Measurements from ENCODE around the gene PCSK5. TPM values are rescaled to one million over a fixed set of nuclear protein-coding genes. Genes with fewer than 3 reads are reported as not detected.
A peak's percentile ranks its signal among the peaks of the same experiment; 100 is the strongest.

Gene PCSK5
- total and polyA plus RNA-seq, 4 donors = 0.58 to 3.6 (median 0.82) TPM

DNA sequence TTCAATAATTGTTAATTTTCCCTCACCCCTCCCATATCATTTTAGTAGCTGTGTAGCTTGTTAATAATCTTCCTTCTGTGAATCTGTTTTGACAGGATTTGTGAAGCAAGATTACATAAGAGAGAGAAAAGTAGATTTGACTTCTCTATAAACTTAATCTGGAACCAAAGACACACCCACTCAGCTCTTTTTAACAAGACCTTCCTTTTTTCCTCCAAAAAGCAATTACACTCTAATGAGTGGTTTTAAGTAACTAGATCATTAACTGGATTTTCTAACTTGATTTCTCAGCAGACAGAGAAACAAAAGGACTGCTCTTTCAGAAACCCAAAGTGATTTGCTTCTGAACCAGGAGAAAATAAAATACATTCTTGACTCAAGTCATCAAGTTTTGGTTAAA is 481.9 kb downstream of the PCSK5 start:
- H3K4me3 ChIP-seq (ENCODE audit: low read depth in 1 of 3, low read length in 3 of 3) = no peak overlapping the region
- H3K27me3 ChIP-seq (ENCODE audit: control insufficient read depth in 4 of 4, insufficient read depth in 4 of 4, low read length in 3 of 4) = no peaks in the 10 kb centered on the region
- DNase-seq (ENCODE audit: low spot score) = no peak
- no peak overlapping the region for H3K9ac ChIP-seq (ENCODE audit: low read depth in 1 of 2, low read length in 2 of 2)
- no peak for TF ChIP-seq YY1 (IDR thresholded peaks at IDR 0.05)
- no peak for TF ChIP-seq MAX (IDR thresholded peaks at IDR 0.05)
- no peak for TF ChIP-seq HNF4A (conservative IDR thresholded peaks at IDR 0.05)
- TF ChIP-seq, protein P1, sequence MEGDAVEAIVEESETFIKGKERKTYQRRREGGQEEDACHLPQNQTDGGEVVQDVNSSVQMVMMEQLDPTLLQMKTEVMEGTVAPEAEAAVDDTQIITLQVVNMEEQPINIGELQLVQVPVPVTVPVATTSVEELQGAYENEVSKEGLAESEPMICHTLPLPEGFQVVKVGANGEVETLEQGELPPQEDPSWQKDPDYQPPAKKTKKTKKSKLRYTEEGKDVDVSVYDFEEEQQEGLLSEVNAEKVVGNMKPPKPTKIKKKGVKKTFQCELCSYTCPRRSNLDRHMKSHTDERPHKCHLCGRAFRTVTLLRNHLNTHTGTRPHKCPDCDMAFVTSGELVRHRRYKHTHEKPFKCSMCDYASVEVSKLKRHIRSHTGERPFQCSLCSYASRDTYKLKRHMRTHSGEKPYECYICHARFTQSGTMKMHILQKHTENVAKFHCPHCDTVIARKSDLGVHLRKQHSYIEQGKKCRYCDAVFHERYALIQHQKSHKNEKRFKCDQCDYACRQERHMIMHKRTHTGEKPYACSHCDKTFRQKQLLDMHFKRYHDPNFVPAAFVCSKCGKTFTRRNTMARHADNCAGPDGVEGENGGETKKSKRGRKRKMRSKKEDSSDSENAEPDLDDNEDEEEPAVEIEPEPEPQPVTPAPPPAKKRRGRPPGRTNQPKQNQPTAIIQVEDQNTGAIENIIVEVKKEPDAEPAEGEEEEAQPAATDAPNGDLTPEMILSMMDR (IDR thresholded peaks at IDR 0.05; ENCODE audit: low read depth, low read length, missing input control) = no peak
- TF ChIP-seq FOXA1 (IDR thresholded peaks at IDR 0.05) = no peak
- TF ChIP-seq, protein P2, sequence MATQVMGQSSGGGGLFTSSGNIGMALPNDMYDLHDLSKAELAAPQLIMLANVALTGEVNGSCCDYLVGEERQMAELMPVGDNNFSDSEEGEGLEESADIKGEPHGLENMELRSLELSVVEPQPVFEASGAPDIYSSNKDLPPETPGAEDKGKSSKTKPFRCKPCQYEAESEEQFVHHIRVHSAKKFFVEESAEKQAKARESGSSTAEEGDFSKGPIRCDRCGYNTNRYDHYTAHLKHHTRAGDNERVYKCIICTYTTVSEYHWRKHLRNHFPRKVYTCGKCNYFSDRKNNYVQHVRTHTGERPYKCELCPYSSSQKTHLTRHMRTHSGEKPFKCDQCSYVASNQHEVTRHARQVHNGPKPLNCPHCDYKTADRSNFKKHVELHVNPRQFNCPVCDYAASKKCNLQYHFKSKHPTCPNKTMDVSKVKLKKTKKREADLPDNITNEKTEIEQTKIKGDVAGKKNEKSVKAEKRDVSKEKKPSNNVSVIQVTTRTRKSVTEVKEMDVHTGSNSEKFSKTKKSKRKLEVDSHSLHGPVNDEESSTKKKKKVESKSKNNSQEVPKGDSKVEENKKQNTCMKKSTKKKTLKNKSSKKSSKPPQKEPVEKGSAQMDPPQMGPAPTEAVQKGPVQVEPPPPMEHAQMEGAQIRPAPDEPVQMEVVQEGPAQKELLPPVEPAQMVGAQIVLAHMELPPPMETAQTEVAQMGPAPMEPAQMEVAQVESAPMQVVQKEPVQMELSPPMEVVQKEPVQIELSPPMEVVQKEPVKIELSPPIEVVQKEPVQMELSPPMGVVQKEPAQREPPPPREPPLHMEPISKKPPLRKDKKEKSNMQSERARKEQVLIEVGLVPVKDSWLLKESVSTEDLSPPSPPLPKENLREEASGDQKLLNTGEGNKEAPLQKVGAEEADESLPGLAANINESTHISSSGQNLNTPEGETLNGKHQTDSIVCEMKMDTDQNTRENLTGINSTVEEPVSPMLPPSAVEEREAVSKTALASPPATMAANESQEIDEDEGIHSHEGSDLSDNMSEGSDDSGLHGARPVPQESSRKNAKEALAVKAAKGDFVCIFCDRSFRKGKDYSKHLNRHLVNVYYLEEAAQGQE (IDR thresholded peaks at IDR 0.05) = no peak
- no peak for TF ChIP-seq EGR1 (IDR thresholded peaks at IDR 0.05; ENCODE audit: low read depth in 2 of 2)
- TF ChIP-seq TAF1 (conservative IDR thresholded peaks at IDR 0.05) = no peak
- TF ChIP-seq, protein P3, sequence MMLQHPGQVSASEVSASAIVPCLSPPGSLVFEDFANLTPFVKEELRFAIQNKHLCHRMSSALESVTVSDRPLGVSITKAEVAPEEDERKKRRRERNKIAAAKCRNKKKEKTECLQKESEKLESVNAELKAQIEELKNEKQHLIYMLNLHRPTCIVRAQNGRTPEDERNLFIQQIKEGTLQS (IDR thresholded peaks at IDR 0.05) = no peak
- TF ChIP-seq GABPA (IDR thresholded peaks at IDR 0.05 in 1 of 2, conservative IDR thresholded peaks at IDR 0.05 in 1 of 2) = no peak
- TF ChIP-seq RAD21 (IDR thresholded peaks at IDR 0.05) = no peak
- H3K36me3 ChIP-seq (ENCODE audit: control insufficient read depth in 4 of 4, insufficient read depth in 3 of 4, low read depth in 1 of 4, low read length in 3 of 4) = no peaks in the 10 kb centered on the region
- no peaks in the 10 kb centered on the region for H3K9me3 ChIP-seq (ENCODE audit: control insufficient read depth in 4 of 4, low read length in 3 of 4)
- H3K4me1 ChIP-seq (ENCODE audit: control insufficient read depth in 4 of 4, insufficient read depth in 4 of 4, low read length in 3 of 4) = peaks cover 2 to 52% (median 48%) of the 10 kb centered on the region in 4 donors
- peak overlapping the region; percentile 57 to 58 for H3K27ac ChIP-seq (ENCODE audit: low read depth in 1 of 2, low read length in 2 of 2)

DNA sequence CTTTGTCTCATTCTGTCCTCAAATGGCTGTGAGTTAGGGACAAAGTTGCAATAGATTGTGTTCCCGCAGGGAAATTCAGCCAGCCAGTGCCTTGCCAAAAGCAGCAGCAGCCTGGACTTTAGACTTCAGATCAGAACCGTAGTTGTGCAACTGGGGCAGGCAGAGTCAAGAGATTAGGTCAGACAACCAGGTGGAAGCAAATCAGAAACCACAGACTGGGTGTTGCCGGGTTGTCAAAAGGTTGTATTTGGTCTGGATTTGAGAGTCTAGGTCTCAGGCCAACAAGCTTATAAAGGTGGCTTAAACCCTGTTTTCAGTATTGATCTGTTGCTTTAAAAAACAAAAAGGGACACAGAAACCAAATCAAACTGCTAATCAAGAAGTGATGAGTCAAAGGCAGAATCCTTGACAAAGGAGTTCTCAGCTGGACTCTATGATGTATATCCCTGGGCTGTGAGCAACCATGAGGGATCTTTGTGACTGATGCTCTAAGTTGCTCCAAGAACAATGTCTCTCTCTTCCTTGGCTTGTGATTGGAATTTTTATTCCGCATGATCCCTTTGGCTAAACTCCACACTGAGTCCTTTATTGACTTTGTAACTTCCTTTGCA is 482.8 kb downstream of the PCSK5 start:
- DNase-seq (ENCODE audit: low spot score) = peak; percentile 62
- H3K27ac ChIP-seq (ENCODE audit: low read depth in 1 of 2, low read length in 2 of 2) = peak overlapping the region; percentile 59 to 66
- 17% methylated on average over 4 of the region's 4 CpGs for WGBS
- H3K9ac ChIP-seq (ENCODE audit: low read depth in 1 of 2, low read length in 2 of 2) = no peak overlapping the region
- no peaks in the 10 kb centered on the region for H3K9me3 ChIP-seq (ENCODE audit: control insufficient read depth in 4 of 4, low read length in 3 of 4)
- H3K4me3 ChIP-seq (ENCODE audit: low read depth in 1 of 3, low read length in 3 of 3) = no peak overlapping the region
- H3K4me1 ChIP-seq (ENCODE audit: control insufficient read depth in 4 of 4, insufficient read depth in 4 of 4, low read length in 3 of 4) = peaks cover 2 to 52% (median 48%) of the 10 kb centered on the region in 4 donors
- H3K36me3 ChIP-seq (ENCODE audit: control insufficient read depth in 4 of 4, insufficient read depth in 3 of 4, low read depth in 1 of 4, low read length in 3 of 4) = no peaks in the 10 kb centered on the region
- H3K27me3 ChIP-seq (ENCODE audit: control insufficient read depth in 4 of 4, insufficient read depth in 4 of 4, low read length in 3 of 4) = no peaks in the 10 kb centered on the region
- peak; percentile 56 to 57 for TF ChIP-seq RAD21 (IDR thresholded peaks at IDR 0.05)
- peak; percentile 98 to 99 for TF ChIP-seq RXRA (IDR thresholded peaks at IDR 0.05)
- peak; percentile 86 for TF ChIP-seq FOXA1 (IDR thresholded peaks at IDR 0.05)
- TF ChIP-seq TAF1 (conservative IDR thresholded peaks at IDR 0.05) = peak; percentile 44
- TF ChIP-seq, protein P3 (IDR thresholded peaks at IDR 0.05) = peak; percentile 90
- peak; percentile 68 for TF ChIP-seq FOXA2 (IDR thresholded peaks at IDR 0.05)
- peak; percentile 96 to 98 for TF ChIP-seq JUND (IDR thresholded peaks at IDR 0.05)
- TF ChIP-seq, protein P1 (IDR thresholded peaks at IDR 0.05; ENCODE audit: low read depth, low read length, missing input control) = no peak
- peak in 1 of 2 donors; percentile 60 for TF ChIP-seq GABPA (IDR thresholded peaks at IDR 0.05 in 1 of 2, conservative IDR thresholded peaks at IDR 0.05 in 1 of 2)
- TF ChIP-seq SP1 (IDR thresholded peaks at IDR 0.05) = peak; percentile 100
- peak; percentile 97 for TF ChIP-seq MAX (IDR thresholded peaks at IDR 0.05)
- TF ChIP-seq HNF4A (conservative IDR thresholded peaks at IDR 0.05) = peak; percentile 100
- TF ChIP-seq, protein P4, sequence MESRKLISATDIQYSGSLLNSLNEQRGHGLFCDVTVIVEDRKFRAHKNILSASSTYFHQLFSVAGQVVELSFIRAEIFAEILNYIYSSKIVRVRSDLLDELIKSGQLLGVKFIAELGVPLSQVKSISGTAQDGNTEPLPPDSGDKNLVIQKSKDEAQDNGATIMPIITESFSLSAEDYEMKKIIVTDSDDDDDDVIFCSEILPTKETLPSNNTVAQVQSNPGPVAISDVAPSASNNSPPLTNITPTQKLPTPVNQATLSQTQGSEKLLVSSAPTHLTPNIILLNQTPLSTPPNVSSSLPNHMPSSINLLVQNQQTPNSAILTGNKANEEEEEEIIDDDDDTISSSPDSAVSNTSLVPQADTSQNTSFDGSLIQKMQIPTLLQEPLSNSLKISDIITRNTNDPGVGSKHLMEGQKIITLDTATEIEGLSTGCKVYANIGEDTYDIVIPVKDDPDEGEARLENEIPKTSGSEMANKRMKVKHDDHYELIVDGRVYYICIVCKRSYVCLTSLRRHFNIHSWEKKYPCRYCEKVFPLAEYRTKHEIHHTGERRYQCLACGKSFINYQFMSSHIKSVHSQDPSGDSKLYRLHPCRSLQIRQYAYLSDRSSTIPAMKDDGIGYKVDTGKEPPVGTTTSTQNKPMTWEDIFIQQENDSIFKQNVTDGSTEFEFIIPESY (IDR thresholded peaks at IDR 0.05) = peak; percentile 96
- peak; percentile 88 for TF ChIP-seq NR2F2 (IDR thresholded peaks at IDR 0.05)
- peak; percentile 100 for TF ChIP-seq HNF4G (IDR thresholded peaks at IDR 0.05)
- TF ChIP-seq YY1 (IDR thresholded peaks at IDR 0.05) = peak; percentile 87
- peak in 1 of 2 donors; percentile 89 for TF ChIP-seq EGR1 (IDR thresholded peaks at IDR 0.05; ENCODE audit: low read depth in 2 of 2)
